Progenitor cell of endocrine pancreas (in vitro differentiated cells): ENCODE data around the gene CD28. TPM values are rescaled to one million over a fixed set of nuclear protein-coding genes. Genes with fewer than 3 reads are reported as not detected.
"Not testable (repeated sequence)": the region's sequence is repeated elsewhere in the genome, so short reads cannot be mapped to it uniquely, and the experiment has no call there.

Experiments
- DNase-seq: peaks from one replicate; pipeline ENCODE4 v3.0.0; 2021; ENCODE audit warnings: low spot score; ENCODE audit not compliant: unreplicated experiment
- H3K27ac Mint-ChIP-seq: 2 replicates; pipeline ENCODE4 v1.8.0; 2021; ENCODE audit warnings: mild to moderate bottlenecking, moderate library complexity, mixed read lengths
- H3K27me3 Mint-ChIP-seq: 2 replicates; pipeline ENCODE4 v1.8.0; 2021; ENCODE audit warnings: mixed read lengths
- H3K36me3 Mint-ChIP-seq: 2 replicates; pipeline ENCODE4 v1.8.0; 2022; ENCODE audit warnings: mixed read lengths; ENCODE audit not compliant: insufficient read depth
- H3K4me1 Mint-ChIP-seq: 2 replicates; pipeline ENCODE4 v1.8.0; 2021; ENCODE audit warnings: low read depth, mixed read lengths
- H3K4me3 Mint-ChIP-seq: 2 replicates; pipeline ENCODE4 v1.8.0; 2021; ENCODE audit warnings: low read depth, mild to moderate bottlenecking, moderate library complexity, mixed read lengths
- H3K9me3 Mint-ChIP-seq: 2 replicates; pipeline ENCODE4 v1.8.0; 2021; ENCODE audit warnings: low read depth, mixed read lengths
- CTCF ChIP-seq: fragments of 200-600 bp; sonication (generic); IDR thresholded peaks from one replicate; pipeline ENCODE4 v1.5.0; 2021; ENCODE audit warnings: antibody characterized with exemption, mild to moderate bottlenecking; ENCODE audit not compliant: unreplicated experiment
- total RNA-seq: library from RNA; stranded (reverse); gene quantifications from 2 replicates; pipeline ENCODE4 v1.2.1, GENCODE V29; 2021

Gene CD28
- total RNA-seq, 1 donor from 2014 or later = not detected

GRCh38 chr2:203694191-203694590 is 12.2 kb upstream of the CD28 start:
- Mint-ChIP-seq H3K4me3 (no peak overlapping the region), H3K4me1 (peaks cover 21% of the 10 kb centered on the region), H3K9me3 (peaks cover 6% of the 10 kb centered on the region), H3K36me3 (peaks cover 5% of the 10 kb centered on the region), H3K27me3 (peaks cover 4% of the 10 kb centered on the region), H3K27ac (no peak overlapping the region)
- no peak for TF ChIP-seq CTCF
- no peak for DNase-seq

- H3K4me1 Mint-ChIP-seq = peaks cover 4% of the 10 kb centered on the region
- DNase-seq = no peak
- peaks cover 4% of the 10 kb centered on the region for H3K27me3 Mint-ChIP-seq
- TF ChIP-seq CTCF = no peak
- no peak overlapping the region for H3K27ac Mint-ChIP-seq
- H3K9me3 Mint-ChIP-seq = peaks cover 6% of the 10 kb centered on the region
- H3K36me3 Mint-ChIP-seq = peaks cover 5% of the 10 kb centered on the region
- H3K4me3 Mint-ChIP-seq = no peak overlapping the region
These were observed 9.2 kb upstream of the CD28 start for GRCh38 chr2:203697190-203697589.

- not testable (repeated sequence) for H3K4me3 Mint-ChIP-seq, DNase-seq, H3K9me3 Mint-ChIP-seq, H3K27me3 Mint-ChIP-seq, H3K27ac Mint-ChIP-seq, H3K36me3 Mint-ChIP-seq, H3K4me1 Mint-ChIP-seq
These were observed 8.7 kb upstream of the CD28 start for GRCh38 chr2:203697763-203698162.

GRCh38 chr2:203698410-203698809 is 8.0 kb upstream of the CD28 start:
- H3K9me3 Mint-ChIP-seq = peaks cover 11% of the 10 kb centered on the region
- H3K4me3 Mint-ChIP-seq, DNase-seq, H3K27me3 Mint-ChIP-seq, H3K36me3 Mint-ChIP-seq, H3K27ac Mint-ChIP-seq, H3K4me1 Mint-ChIP-seq: not testable (repeated sequence)

- Mint-ChIP-seq H3K27me3 (no peaks in the 10 kb centered on the region), H3K27ac (no peak overlapping the region), H3K36me3 (no peaks in the 10 kb centered on the region), H3K4me3 (no peak overlapping the region), H3K4me1 (peaks cover 2% of the 10 kb centered on the region), H3K9me3 (peaks cover 6% of the 10 kb centered on the region)
- no peak for TF ChIP-seq CTCF
- DNase-seq = no peak
These were observed 2.0 kb upstream of the CD28 start for GRCh38 chr2:203704430-203704829.

GRCh38 chr2:203705178-203705577 is 1.3 kb upstream of the CD28 start:
- DNase-seq = no peak
- Mint-ChIP-seq H3K9me3 (peaks cover 6% of the 10 kb centered on the region), H3K4me3 (no peak overlapping the region), H3K27ac (no peak overlapping the region), H3K27me3 (no peaks in the 10 kb centered on the region), H3K4me1 (peaks cover 2% of the 10 kb centered on the region), H3K36me3 (no peaks in the 10 kb centered on the region)
- TF ChIP-seq CTCF = no peak
